A204.1 (cell line): ENCODE measurements around the gene STAM2.
"Not testable (repeated sequence)": the region's sequence is repeated elsewhere in the genome, so short reads cannot be mapped to it uniquely, and the experiment has no call there.

Experiments
- FAIRE-seq: peaks from 2 replicates; lab custom pipeline; 2012; peaks lifted over from hg19 to GRCh38; lab: Jason Lieb, UNC

STAM2 gene

DNA sequence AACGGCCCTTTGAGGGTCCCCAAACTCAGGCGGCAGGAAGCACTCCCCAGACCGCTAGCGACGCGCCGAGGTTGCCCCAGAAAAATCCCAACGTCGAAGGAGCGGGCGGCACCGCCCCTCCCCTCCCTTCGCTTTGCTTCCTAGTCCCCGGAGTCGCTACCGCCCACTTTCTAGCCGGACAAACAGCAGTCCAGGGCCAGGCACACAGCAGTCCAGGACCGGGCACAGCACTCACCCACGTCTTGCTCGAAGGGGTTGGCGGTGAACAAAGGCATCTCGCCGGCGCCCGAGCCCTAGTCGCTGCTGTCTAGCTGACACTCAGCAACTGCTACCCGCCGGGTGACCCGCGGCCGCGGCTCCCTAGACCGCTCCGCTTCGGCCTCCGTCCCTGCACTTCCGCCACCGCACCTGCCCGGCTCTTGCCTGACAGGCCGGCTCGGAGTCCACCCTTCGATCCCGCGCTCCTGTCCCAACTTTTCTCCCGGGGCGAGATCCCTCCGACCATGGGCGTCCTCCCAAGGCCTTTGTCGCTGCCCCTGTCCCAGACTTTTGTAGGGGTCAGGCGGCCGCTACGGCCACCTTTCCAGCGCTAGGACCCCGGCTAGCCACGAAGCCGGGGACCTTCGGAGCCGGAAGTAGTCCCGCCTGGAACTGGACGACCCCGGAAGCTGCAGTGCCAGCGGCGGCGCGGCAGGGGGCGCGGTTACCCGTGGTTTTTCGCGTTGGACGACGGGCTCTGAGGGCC lies at the start of gene STAM2:
Gene STAM2 (minus strand): TSS at position 396 of the 745 bp plus-strand sequence. CDS start 121 bp downstream, at position 275.
- FAIRE-seq: peak; percentile 78

DNA sequence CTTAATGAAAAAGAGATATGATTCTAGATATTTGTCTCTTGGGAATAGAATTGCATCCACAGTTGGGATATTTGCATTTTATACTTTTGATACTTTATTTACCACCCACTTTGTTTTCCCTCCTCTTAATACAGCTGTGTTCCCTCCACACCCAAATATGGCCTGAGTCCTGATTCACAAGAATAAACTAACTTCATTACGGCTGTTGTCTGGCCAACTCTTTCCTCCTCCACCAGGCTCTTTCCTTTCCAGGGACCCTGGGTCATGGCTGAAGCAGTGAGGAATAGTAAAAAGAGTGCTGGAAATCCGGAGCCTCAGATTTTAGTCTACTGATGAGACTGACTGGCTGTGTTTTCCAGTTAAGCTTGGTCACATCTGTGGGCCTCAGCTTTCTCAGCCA lies 48.4 kb upstream of the STAM2 start:
- FAIRE-seq: no peak

DNA sequence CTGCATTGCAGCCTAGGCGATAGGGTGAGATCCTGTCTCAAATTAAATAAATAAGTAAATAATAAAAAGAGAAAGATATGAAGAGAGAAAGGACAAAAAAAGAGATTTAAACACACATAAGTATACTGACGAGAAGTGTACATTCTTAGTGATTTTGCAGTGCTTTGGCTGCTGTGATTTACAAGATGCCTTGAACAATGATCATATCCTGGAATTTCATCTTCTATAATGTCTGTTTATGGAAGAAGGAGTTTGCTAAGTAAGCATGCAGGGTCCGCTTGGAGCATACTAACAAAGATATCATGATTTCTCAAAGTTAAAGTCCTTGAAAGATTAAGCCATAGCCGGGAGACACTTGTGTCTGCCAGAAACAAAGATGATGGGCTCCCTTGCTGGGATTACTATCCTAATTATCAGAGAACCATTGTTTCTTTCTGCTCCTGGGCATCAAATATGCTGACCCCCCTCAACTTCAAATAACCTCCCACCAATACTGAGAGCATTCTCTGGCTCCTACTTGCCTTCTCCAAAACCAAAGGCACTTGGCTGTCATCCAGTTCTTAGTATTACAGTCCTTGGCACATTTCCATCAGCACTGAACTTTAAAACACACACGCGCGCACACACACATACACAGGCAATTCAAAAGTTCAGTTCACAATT lies 47.5 kb upstream of the STAM2 start:
- FAIRE-seq: no peak

DNA sequence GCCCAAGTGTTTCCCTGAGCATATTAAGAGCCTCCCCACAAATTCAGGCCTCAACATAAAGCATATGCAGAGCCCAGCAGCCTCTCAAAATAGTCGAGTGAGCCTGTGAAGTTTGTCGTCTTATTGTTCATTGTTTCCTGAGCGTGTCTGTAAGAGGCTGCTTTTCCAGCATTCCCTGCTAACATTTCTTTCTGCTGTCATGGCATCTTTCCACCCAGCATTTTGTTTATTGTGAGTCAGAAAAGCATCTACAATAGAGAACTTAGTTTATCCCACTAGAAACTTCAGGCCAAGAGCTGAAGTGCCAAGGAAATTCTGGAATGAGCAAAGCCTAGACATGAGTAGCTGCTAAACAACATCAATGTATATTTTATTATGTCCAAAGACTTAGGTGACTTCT lies 46.3 kb upstream of the STAM2 start:
- no peak for FAIRE-seq

DNA sequence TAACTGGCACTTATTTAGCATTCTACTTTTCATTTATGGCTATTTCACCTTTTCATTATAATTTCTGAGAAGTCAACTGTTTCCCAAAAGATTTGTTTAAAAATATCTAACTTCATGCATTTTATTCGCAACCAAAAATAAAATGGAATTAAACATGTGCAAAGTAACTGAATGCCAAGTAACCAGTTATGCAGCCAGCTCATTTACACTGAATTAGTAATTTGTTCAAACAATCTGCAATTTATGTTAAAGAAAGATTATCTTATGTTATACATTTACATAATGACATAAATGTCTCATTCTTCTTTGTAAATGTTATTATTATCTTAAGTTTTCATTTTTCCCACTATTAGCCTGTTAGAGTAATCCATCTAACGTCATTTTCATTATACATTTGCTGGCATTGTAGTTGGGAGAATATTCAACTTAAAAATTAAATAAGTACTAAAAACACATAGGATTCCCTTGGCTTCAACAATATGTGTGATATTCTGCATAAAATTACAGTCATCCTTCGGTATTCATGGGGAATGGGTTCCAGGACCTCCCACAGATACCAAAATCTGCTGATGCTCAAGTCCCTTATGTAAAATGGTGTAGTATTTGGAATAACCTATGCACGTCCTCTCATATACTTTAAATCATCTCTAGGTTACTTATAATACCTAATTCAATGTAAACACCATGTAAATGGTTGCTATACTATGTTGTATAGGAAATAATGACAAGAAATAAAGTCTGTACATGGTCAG lies 43.7 kb upstream of the STAM2 start:
- FAIRE-seq: peak; percentile 6

DNA sequence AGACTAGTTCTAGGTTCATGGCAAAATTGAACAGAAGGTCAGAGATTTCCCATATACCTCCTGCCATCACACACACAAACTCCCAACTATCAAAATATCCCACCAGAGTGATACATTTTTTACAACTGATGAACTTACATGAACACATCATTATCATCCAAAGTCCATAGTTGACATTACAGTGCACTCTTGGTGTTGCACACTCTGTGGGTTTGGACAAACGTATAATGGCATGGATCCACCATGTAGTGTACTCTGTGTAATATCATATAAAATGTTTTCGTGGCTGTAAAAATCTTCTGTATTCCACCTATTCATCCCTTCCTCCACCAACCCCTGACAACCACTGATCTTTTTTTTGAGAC lies 25.9 kb upstream of the STAM2 start:
- FAIRE-seq: no peak

DNA sequence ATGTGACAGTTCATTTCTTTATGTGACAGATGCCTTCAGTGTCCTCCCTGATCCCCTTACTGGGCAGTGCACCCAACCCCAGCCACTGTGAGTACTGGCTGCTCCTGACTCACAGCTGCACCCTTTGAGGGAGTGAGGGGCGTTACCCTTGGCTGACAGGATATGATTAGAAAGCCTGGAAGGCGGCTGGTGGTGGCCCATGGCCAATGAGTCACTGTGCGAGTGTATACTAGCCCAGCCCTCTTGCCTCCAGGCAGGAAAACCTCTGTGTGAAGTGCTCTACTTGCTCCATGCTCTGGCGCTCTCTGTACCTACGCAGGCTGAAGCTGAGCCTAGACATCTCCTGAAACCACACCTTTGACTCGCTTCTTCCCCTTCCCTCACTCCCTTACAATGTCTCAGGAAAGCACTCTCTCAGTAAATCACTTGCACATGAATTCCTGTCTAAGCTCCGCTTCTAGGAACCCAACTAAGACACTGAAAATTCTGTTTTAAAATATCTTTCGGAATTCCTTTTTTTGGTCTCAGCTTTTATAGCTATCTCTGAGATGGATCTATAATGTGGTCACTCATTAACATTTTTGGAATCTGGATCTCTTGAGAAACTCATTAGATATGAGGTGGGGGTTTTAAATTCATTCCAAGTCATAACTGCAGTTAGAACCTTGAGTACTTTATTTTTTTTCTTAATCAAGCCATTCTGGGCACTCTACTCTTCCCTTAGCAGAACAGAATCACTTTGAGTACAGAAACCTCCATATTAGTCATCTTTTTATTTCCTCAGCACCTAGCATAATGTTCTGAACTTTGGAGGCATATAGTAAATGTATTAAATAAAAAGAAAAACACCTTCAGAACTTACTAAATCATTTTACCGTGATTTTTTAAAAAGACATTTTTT lies 25.3 kb upstream of the STAM2 start:
- no peak for FAIRE-seq

DNA sequence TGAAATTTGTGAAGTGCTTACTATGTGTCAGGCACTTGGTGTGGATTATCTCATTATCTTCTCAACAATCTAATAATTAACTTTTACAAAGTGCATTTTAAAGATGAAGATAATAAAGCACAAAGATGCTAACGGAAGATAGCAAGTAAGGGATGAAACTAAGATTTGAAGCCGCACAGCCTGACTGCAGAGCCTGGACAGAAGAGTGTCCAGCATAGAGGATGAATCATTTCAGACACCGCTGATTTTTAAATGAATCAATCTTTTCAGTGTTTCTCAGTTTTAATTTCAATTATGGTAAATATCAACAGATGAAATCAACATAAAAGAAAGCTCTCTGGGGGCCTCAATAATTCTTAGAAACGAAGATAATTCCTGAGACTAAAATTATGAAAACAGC lies 24.5 kb upstream of the STAM2 start:
- no peak for FAIRE-seq

DNA sequence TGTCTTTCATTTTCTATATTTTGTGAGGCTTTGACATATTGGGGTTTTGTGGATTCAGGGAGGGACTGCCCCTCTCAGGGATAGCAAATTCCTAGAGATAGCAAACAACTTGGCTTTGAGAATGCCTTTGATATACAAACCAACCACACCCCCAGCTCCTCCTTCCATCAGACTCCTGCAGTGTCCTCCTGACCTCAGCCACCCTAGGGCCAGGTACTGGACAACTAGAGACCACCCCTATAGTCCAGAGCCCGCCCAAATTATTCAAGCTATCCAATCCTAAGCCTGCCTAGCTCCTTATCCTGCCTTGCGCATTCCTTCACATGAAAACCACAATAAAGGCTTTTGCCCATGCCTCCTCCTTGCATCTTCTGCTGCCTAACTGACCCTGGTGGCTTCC lies 22.9 kb upstream of the STAM2 start:
- FAIRE-seq: no peak

DNA sequence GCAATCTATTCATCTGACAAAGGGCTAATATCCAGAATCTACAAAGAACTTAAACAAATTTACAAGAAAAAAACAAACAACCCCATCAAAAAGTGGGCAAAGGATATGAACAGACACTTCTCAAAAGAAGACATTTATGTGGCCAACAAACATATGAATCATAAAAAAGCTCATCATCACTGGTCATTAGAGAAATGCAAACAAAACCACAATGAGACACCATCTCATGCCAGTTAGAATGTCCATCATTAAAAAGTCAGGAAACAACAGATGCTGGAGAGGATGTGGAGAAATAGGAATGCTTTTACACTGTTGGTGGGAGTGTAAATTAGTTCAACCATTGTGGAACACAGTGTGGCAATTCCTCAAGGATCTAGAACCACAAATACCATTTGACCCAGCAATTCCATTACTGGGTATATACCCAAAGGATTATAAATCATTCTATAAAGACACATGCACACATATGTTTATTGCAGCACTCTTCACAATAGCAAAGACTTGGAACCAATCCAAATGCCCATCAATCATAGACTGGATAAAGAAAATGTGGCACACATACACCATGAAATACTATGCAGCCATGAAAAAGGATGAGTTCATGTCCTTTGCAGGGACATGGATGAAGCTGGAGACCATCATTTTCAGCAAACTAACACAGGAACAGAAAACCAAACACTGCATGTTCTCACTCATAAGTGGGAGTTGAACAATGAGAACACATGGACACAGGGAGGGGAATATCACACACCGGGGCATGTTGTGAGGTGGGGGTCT lies 22.1 kb upstream of the STAM2 start:
- FAIRE-seq: not testable (repeated sequence)

DNA sequence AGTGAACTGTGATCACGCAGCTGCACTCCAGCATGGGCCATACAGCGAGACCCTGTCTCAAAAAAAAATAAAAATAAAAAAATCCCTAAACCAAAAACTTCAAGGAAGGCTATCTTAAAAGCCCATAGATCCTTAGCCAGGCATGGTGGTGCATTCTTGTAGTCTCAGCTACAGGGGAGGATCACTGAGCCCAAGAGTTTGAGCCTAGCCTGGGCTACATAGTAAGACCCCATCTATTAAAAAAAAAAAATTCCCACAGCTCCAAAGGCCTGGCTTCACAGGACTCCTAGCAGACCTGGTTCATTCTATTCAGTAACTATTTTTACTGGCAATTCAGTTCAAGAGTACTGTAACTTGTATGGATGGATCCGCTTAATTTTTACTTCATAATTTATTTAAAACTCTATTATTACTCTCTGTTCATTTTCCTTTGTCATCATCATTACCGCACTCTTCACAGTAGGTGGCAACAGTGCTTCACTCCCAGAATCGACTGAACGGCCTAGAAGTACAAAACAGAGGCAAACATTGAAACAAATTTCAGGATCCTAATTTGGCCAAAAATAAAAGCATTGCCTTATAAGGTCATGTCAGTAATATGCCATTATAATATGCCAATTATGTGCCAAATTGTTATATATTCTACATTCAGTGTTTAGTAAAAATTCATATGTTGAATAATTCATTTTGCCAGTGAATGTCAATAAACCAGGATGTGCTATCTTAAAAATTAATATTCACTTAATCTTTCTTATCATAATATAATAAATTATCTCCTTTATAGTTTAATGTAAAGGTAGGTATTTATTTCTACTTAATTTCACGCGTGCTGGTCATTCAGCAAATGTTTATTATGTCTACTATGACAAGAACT lies 14.3 kb upstream of the STAM2 start:
- FAIRE-seq: peak; percentile 95

DNA sequence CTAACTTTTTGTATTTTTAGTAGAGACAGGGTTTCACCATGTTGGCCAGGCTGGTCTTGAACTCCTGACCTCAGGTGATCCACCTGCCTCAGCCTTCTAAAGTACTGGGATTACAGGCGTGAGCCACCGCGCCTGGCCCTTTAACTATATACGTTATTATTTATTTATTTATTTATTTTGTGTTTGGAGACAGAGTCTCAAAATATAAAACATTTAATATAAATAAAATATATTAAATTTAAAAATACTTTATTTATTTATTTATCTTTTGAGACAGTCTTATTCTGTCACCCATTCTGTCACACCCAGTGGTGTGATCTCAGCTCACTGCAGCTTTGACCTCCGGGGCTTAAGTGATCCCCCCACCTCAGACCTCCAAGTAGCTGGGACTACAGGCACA lies 11.2 kb upstream of the STAM2 start:
- not testable (repeated sequence) for FAIRE-seq

DNA sequence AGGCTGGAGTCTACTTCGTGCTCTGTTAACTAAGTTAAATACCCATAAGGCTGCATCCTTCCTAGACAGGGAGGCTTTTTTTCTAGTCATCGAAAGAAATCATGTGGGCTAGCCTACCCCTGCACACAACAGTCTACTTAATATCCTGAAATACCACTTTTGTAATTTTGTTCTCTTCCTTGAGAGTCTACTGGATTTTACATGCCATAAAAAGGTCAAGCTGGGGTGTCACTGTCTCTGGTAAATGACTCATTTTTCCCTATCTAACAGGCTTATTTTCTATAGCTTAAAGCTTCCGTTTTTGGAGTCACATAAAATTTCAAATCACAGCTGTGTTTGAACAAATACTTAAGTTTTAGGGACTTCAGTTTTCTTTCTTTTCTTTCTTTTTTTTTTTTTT lies 10.7 kb upstream of the STAM2 start:
- no peak for FAIRE-seq

DNA sequence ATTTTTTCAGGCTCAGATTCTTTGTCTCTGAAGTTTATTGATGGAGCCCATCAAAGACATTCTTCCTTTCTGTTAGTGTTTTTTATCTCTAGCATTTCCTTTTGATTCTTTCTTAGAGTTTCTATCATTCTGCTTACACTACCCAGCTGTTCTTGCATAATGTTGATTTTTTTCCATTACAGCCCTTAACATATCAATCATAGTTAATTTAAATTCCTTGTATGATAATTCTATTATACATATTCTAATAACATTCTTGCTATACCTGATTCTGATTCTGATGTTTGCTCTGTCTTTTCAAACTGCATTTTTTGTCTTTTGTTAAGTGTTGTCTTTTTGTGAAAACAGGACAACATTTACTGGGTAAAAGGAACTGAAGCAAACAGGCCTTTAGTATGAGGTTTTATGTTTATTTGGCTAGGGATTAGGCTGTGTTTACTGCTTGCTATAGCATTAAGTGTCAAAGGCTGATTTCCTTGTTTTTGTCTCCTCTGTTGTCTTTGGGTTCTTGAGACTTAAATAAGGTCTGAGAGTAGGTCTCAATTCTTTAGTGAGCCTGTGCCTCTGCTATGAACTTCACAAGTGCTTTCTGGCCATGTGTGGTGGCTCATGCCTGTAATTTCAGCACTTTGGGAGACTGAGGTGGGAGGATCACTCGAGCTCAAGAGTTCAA lies 8.0 kb upstream of the STAM2 start:
- no peak for FAIRE-seq

DNA sequence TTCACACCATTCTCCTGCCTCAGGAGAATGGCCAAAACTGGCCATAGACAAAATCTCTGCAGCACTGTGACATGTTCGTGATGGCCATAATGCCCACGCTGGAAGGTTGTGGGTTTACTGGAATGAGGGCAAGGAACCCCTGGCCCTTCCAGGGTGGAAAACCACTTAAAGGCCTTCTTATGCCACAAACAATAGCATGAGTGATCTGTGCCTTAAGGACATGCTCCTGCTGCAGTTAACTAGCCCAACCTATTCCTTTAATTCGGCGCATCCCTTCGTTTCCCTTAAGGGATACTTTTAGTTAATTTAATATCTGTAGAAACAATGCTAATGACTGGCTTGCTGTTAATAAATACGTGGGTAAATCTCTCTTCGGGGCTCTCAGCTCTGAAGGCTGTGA lies 2.1 kb upstream of the STAM2 start:
- FAIRE-seq: not testable (repeated sequence)

DNA sequence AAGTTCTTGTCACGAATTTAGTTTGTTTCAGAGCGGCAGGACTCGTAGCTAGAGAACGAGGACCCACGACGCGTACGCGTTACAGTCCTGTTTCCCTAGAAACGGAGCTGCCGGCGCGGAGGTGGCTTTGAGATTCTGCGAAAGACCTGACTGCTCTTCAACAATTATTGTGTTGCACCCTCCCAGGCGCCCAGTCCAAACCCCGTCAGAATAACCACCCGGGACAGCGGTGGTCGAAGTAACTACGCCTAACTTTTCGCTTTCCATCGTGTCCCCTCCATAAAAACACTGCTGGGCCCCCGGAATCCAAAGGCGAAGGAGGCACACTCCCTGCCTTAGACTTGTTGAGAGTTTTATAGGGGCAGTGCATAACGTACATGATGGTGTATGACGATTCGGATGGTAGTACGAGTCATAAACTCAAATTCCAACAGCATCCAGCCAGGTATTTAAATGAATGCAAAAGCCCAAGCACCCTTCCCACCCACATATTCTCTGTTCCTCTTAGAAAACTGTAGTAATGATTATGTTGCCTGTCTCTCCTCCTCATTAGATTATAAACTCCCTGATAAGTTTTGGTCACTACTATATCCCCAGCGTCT lies 651 bp upstream of the STAM2 start:
- no peak for FAIRE-seq

DNA sequence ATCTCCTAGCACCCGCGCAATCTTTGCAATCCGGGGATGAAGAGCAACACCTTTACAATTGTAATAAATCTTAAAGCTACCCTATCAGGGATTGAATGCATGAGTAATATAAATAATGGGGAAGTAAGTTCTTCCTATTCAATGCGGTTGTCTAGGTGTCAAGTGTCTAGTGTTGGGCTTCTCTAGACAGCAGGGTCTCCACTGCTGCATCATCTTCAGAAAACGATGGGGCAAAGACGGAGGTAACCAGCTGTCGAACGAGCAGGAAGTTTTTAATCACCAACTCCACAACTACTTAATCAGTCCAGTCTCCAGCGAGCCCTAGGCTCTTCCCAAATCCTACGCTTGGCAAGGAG lies 573 bp downstream of the STAM2 start:
- FAIRE-seq: no peak

DNA sequence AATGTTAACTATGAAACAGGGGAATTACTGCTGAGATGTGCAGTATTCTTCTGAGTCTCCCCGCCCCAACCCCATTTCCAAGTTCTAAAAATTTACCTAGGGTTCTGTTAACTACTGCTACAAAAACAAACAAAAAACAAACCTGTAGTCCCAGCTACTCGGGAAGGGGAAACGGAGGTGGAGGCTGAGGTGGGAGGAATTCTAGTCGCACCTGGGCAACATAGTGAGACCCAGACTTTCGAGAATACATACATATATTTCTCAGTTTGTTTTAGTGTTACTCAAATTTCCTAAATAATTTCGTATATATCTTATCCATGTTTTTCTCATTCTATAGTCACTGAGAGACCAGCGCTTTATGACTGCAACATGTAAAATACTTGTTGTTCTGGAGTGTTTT lies 989 bp downstream of the STAM2 start:
- no peak for FAIRE-seq

DNA sequence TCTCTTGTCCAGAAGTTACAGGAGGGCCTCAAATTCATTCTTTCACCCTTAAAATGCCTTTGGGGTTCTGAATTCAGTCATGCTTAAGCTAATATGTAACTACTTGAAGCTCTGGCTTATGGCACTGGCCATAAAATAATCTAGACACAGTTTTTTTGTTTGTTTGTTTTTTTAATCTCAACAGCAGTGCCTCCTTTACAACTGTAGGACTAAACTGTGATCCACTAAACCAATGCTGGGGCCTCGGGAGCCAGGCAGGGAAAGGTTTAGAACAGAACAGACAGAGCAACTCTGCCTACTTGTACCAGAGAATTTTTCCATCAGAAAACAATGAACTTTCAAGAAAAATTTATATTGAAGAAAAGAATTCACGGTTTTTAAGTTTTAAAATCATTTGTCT lies 1.7 kb downstream of the STAM2 start:
- FAIRE-seq: no peak
